HepG2 (cell line): Measurements from ENCODE around the gene VPREB3. TPM values are rescaled to one million over a fixed set of nuclear protein-coding genes. Genes with fewer than 3 reads are reported as not detected.
A peak's percentile ranks its signal among the peaks of the same experiment; 100 is the strongest.

ENCODE experiments used
- BCL6 ChIP-seq: IDR thresholded peaks from 2 replicates; pipeline ENCODE4 v1.6.1; 2016; ENCODE audit warnings: missing genetic modification reagents, missing compliant biosample characterization
- CBX5 ChIP-seq: sonication (generic); formaldehyde crosslinking; IDR thresholded peaks from 2 replicates; pipeline ENCODE4 v1.4.0; 2020; ENCODE audit warnings: missing genetic modification reagents, borderline replicate concordance
- HNF4A ChIP-seq: sonication (generic); formaldehyde crosslinking; IDR thresholded peaks from 2 replicates; pipeline ENCODE4 v1.4.0; 2020; ENCODE audit warnings: missing genetic modification reagents
- KDM1A ChIP-seq: IDR thresholded peaks from 2 replicates; pipeline ENCODE4 v1.6.1; 2016; ENCODE audit warnings: missing compliant biosample characterization
- NR2C2 ChIP-seq: sonication (generic); formaldehyde crosslinking; IDR thresholded peaks from 2 replicates; pipeline ENCODE4 v1.4.0; 2020; ENCODE audit warnings: missing genetic modification reagents, mild to moderate bottlenecking, moderate library complexity, borderline replicate concordance
- PRMT3 ChIP-seq: sonication (generic); formaldehyde crosslinking; IDR thresholded peaks from 2 replicates; pipeline ENCODE4 v1.8.1; 2022; ENCODE audit warnings: low read depth, mild to moderate bottlenecking, moderate library complexity, missing genetic modification reagents, borderline replicate concordance
- RARA ChIP-seq: IDR thresholded peaks from 2 replicates; pipeline ENCODE4 v1.6.1; 2016; ENCODE audit warnings: missing genetic modification reagents, missing compliant biosample characterization
- REPIN1 ChIP-seq: sonication (generic); formaldehyde crosslinking; IDR thresholded peaks from 2 replicates; pipeline ENCODE4 v1.8.0; 2022; ENCODE audit warnings: missing genetic modification reagents, low read depth, mild to moderate bottlenecking, borderline replicate concordance
- TEAD3 ChIP-seq: optimal IDR thresholded peaks from 2 replicates; pipeline ENCODE3; 2016; ENCODE audit warnings: borderline replicate concordance
- ZBTB20 ChIP-seq: sonication (generic); formaldehyde crosslinking; IDR thresholded peaks from 2 replicates; pipeline ENCODE4 v1.8.1; 2023; ENCODE audit warnings: missing genetic modification reagents, low read depth, mild to moderate bottlenecking, borderline replicate concordance
- ZNF121 ChIP-seq: sonication (generic); formaldehyde crosslinking; IDR thresholded peaks from 2 replicates; pipeline ENCODE4 v1.5.0; 2020; ENCODE audit warnings: mild to moderate bottlenecking, missing genetic modification reagents
- ZNF326 ChIP-seq: sonication (generic); formaldehyde crosslinking; IDR thresholded peaks from 2 replicates; pipeline ENCODE4 v1.4.0; 2020; ENCODE audit warnings: missing genetic modification reagents, borderline replicate concordance
- ZNF33A ChIP-seq: sonication (generic); formaldehyde crosslinking; IDR thresholded peaks from 2 replicates; pipeline ENCODE4 v1.5.1; 2020; ENCODE audit warnings: missing genetic modification reagents, mild to moderate bottlenecking, moderate library complexity, borderline replicate concordance
- polyA plus RNA-seq, 8 experiments: library from polyadenylated mRNA; depleted of rRNA in 3 of 8; stranded (reverse) in 7 of 8; unstranded in 1 of 8; fragments of >200 nt; fragmentation: Illumina TruSeq in 4 of 8; extraction: Trizol in 4 of 8; gene quantifications; 2 replicates each; pipeline versions ENCODE4 v1.2.1 to v1.2.3, GENCODE V29; 2011 to 2016; ENCODE audit warnings: low read depth in 4 of 8, missing spikeins in 1 of 8, mixed read lengths in 1 of 8; ENCODE audit not compliant: insufficient read depth in 1 of 8
- total RNA-seq, 5 experiments: library from RNA; depleted of rRNA; stranded (reverse); fragments of >200 nt; fragmentation: Illumina TruSeq; extraction: Trizol; gene quantifications; 2 replicates each; pipeline ENCODE4 v1.2.3, GENCODE V29; 2016; ENCODE audit warnings: low read depth in 1 of 5
- TF ChIP-seq, protein P1 (sequence below): sonication (generic); formaldehyde crosslinking; IDR thresholded peaks from 2 replicates; pipeline ENCODE4 v1.5.1; 2020; ENCODE audit warnings: mild to moderate bottlenecking, missing genetic modification reagents, moderate library complexity
- TF ChIP-seq, protein P2 (sequence below): sonication (generic); formaldehyde crosslinking; IDR thresholded peaks from 2 replicates; pipeline ENCODE4 v1.9.0; 2022; ENCODE audit warnings: low read depth, missing genetic modification reagents
- TF ChIP-seq, protein P3 (sequence below): sonication (generic); formaldehyde crosslinking; IDR thresholded peaks from 2 replicates; pipeline ENCODE4 v1.5.0; 2020; ENCODE audit warnings: missing genetic modification reagents, mild to moderate bottlenecking, borderline replicate concordance
- TF ChIP-seq, protein P4 (sequence below): sonication (generic); formaldehyde crosslinking; IDR thresholded peaks from 2 replicates; pipeline ENCODE4 v1.5.0; 2020; ENCODE audit warnings: missing genetic modification reagents
- TF ChIP-seq, protein P5 (sequence below): sonication (generic); formaldehyde crosslinking; IDR thresholded peaks from 2 replicates; pipeline ENCODE4 v1.4.0; 2020; ENCODE audit warnings: mild to moderate bottlenecking, low read depth, missing genetic modification reagents
- TF ChIP-seq, protein P6 (sequence below): sonication (generic); IDR thresholded peaks from 2 replicates; pipeline ENCODE4 v1.6.1; 2016; ENCODE audit warnings: low read depth, borderline replicate concordance

VPREB3 gene
- total and polyA plus RNA-seq, 2 of the 13 experiments (the other 11 are each of a cell fraction or from before 2014, with no cell fraction given), result 0.22 TPM; not detected in 1

DNA sequence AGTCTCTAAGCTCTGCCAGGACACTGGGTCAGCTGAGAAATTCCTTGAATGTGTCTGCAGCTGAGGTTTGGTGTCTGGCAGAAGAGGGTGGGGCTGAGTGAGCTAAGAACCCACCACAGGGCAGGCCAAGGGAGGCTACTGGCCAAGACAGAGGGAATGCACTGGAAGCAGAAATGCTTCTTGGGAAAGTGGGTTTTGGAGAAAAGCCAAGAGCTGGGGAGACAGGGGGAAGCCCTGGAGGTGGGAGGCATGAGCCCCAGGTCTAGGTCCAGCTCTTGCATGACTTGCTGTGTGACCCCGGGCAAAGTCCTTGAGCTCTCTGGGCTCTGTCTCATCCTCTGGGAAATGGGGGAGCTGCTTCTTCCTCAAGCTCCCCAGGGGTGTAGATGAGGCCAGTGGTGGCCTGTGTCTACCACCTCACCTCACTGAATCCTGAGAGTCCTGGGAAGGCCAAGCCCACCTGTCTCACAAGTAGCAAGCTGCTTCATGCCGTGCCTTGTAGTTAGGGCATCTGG is 20.8 kb upstream of the VPREB3 start (continued):
- TF ChIP-seq, protein P1, sequence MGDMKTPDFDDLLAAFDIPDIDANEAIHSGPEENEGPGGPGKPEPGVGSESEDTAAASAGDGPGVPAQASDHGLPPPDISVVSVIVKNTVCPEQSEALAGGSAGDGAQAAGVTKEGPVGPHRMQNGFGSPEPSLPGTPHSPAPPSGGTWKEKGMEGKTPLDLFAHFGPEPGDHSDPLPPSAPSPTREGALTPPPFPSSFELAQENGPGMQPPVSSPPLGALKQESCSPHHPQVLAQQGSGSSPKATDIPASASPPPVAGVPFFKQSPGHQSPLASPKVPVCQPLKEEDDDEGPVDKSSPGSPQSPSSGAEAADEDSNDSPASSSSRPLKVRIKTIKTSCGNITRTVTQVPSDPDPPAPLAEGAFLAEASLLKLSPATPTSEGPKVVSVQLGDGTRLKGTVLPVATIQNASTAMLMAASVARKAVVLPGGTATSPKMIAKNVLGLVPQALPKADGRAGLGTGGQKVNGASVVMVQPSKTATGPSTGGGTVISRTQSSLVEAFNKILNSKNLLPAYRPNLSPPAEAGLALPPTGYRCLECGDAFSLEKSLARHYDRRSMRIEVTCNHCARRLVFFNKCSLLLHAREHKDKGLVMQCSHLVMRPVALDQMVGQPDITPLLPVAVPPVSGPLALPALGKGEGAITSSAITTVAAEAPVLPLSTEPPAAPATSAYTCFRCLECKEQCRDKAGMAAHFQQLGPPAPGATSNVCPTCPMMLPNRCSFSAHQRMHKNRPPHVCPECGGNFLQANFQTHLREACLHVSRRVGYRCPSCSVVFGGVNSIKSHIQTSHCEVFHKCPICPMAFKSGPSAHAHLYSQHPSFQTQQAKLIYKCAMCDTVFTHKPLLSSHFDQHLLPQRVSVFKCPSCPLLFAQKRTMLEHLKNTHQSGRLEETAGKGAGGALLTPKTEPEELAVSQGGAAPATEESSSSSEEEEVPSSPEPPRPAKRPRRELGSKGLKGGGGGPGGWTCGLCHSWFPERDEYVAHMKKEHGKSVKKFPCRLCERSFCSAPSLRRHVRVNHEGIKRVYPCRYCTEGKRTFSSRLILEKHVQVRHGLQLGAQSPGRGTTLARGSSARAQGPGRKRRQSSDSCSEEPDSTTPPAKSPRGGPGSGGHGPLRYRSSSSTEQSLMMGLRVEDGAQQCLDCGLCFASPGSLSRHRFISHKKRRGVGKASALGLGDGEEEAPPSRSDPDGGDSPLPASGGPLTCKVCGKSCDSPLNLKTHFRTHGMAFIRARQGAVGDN (CRISPR knock-in tag), result no peak
- TF ChIP-seq KDM1A, result 0 out of 2 replicates have a peak, but pooled peaks have one; percentile 44
- TF ChIP-seq PRMT3 (CRISPR knock-in tag), result no peak
- TF ChIP-seq, protein P2, sequence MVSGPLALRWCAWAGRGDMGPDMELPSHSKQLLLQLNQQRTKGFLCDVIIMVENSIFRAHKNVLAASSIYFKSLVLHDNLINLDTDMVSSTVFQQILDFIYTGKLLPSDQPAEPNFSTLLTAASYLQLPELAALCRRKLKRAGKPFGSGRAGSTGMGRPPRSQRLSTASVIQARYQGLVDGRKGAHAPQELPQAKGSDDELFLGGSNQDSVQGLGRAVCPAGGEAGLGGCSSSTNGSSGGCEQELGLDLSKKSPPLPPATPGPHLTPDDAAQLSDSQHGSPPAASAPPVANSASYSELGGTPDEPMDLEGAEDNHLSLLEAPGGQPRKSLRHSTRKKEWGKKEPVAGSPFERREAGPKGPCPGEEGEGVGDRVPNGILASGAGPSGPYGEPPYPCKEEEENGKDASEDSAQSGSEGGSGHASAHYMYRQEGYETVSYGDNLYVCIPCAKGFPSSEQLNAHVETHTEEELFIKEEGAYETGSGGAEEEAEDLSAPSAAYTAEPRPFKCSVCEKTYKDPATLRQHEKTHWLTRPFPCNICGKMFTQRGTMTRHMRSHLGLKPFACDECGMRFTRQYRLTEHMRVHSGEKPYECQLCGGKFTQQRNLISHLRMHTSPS, result no peak
- TF ChIP-seq BCL6 (CRISPR knock-in tag), result peak; percentile 86
- TF ChIP-seq, protein P3, sequence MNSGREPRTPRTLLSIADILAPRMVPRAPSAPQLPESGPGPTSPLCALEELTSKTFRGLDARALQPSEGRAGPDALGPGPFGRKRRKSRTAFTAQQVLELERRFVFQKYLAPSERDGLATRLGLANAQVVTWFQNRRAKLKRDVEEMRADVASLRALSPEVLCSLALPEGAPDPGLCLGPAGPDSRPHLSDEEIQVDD (CRISPR knock-in tag), result 0 out of 2 replicates have a peak, but pooled peaks have one; percentile 12
- TF ChIP-seq CBX5, result 0 out of 2 replicates have a peak, but pooled peaks have one; percentile 11
- TF ChIP-seq ZNF326 (CRISPR knock-in tag), result peak; percentile 38; the same call in 1 of the 2 replicates
- TF ChIP-seq ZBTB20 (CRISPR knock-in tag), result no peak
- peak; percentile 10 for TF ChIP-seq TEAD3
- peak; percentile 45; the same call in 1 of the 2 replicates for TF ChIP-seq RARA
- TF ChIP-seq, protein P4, sequence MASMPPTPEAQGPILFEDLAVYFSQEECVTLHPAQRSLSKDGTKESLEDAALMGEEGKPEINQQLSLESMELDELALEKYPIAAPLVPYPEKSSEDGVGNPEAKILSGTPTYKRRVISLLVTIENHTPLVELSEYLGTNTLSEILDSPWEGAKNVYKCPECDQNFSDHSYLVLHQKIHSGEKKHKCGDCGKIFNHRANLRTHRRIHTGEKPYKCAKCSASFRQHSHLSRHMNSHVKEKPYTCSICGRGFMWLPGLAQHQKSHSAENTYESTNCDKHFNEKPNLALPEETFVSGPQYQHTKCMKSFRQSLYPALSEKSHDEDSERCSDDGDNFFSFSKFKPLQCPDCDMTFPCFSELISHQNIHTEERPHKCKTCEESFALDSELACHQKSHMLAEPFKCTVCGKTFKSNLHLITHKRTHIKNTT, result no peak
- TF ChIP-seq, protein P5, sequence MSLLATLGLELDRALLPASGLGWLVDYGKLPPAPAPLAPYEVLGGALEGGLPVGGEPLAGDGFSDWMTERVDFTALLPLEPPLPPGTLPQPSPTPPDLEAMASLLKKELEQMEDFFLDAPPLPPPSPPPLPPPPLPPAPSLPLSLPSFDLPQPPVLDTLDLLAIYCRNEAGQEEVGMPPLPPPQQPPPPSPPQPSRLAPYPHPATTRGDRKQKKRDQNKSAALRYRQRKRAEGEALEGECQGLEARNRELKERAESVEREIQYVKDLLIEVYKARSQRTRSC (CRISPR knock-in tag), result no peak
- TF ChIP-seq, protein P6, sequence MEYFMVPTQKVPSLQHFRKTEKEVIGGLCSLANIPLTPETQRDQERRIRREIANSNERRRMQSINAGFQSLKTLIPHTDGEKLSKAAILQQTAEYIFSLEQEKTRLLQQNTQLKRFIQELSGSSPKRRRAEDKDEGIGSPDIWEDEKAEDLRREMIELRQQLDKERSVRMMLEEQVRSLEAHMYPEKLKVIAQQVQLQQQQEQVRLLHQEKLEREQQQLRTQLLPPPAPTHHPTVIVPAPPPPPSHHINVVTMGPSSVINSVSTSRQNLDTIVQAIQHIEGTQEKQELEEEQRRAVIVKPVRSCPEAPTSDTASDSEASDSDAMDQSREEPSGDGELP, result peak; percentile 61; the same call in 1 of the 2 replicates
- no peak for TF ChIP-seq REPIN1 (CRISPR knock-in tag)
- peak; percentile 41; the same call in 1 of the 2 replicates for TF ChIP-seq ZNF121 (CRISPR knock-in tag)
- peak; percentile 41; the same call in 1 of the 2 replicates for TF ChIP-seq HNF4A (CRISPR knock-in tag)
- no peak for TF ChIP-seq NR2C2
- 0 out of 2 replicates have a peak, but pooled peaks have one; percentile 42 for TF ChIP-seq ZNF33A
